Measurements from ENCODE around the gene MICU1.

DNA sequence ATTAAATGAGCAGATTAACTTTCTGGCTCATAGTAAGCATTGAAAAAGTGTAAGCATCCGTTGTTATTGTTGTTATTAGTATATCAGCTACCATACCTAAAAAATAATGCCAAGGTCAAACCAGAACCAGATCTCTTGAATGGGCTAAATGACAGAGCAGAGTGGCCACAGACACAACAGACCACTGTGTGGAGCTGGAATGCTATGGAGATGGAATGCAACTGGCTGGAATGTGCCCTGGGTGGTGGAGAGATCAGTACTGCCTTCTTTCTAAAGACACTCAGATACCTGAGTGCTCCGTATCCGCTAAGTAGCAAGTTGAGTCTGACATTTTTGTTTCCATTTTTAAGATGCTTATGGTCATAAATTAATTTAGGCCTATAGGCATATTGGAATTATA is 250.7 kb downstream of the MICU1 start:
- TF ChIP-seq, protein P1, sequence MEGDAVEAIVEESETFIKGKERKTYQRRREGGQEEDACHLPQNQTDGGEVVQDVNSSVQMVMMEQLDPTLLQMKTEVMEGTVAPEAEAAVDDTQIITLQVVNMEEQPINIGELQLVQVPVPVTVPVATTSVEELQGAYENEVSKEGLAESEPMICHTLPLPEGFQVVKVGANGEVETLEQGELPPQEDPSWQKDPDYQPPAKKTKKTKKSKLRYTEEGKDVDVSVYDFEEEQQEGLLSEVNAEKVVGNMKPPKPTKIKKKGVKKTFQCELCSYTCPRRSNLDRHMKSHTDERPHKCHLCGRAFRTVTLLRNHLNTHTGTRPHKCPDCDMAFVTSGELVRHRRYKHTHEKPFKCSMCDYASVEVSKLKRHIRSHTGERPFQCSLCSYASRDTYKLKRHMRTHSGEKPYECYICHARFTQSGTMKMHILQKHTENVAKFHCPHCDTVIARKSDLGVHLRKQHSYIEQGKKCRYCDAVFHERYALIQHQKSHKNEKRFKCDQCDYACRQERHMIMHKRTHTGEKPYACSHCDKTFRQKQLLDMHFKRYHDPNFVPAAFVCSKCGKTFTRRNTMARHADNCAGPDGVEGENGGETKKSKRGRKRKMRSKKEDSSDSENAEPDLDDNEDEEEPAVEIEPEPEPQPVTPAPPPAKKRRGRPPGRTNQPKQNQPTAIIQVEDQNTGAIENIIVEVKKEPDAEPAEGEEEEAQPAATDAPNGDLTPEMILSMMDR (IDR thresholded peaks at IDR 0.05), result no peak
- TF ChIP-seq POLR2AphosphoS5 (IDR thresholded peaks at IDR 0.05; ENCODE audit: low read depth, low read length) (no peak), REST (IDR thresholded peaks at IDR 0.05; ENCODE audit: insufficient read depth in 1 of 2, low read depth in 2 of 2, low read length in 1 of 2) (no peak)
